Ishikawa (cell line): Measurements from ENCODE around the gene TBC1D32.

Experiments
- CEBPB ChIP-seq: IDR thresholded peaks from 2 replicates; pipeline ENCODE4 v1.6.1; 2012
- CREB1 ChIP-seq: IDR thresholded peaks from 2 replicates; pipeline ENCODE4 v1.6.1; 2012; ENCODE audit warnings: low read depth
- EGR1 ChIP-seq: IDR thresholded peaks from 2 replicates; pipeline ENCODE4 v1.6.1; 2012
- EP300 ChIP-seq: IDR thresholded peaks from 2 replicates; pipeline ENCODE4 v1.6.1; 2012; ENCODE audit warnings: borderline replicate concordance
- FOXM1 ChIP-seq: IDR thresholded peaks from 2 replicates; pipeline ENCODE4 v1.6.1; 2012; ENCODE audit warnings: low read depth, borderline replicate concordance
- MAX ChIP-seq: IDR thresholded peaks from 2 replicates; pipeline ENCODE4 v1.6.1; 2012
- NFIC ChIP-seq: IDR thresholded peaks from 2 replicates; pipeline ENCODE4 v1.6.1; 2012
- RAD21 ChIP-seq: IDR thresholded peaks from 2 replicates; pipeline ENCODE4 v1.6.1; 2012; ENCODE audit warnings: low read depth
- REST ChIP-seq: IDR thresholded peaks from 2 replicates; pipeline ENCODE4 v1.6.1; 2012; ENCODE audit warnings: low read depth, mild to moderate bottlenecking
- TAF1 ChIP-seq: IDR thresholded peaks from 2 replicates; pipeline ENCODE4 v1.6.1; 2012; ENCODE audit warnings: low read depth, mild to moderate bottlenecking
- TCF12 ChIP-seq: IDR thresholded peaks from 2 replicates; pipeline ENCODE4 v1.6.1; 2012; ENCODE audit warnings: low read depth
- TEAD4 ChIP-seq: IDR thresholded peaks from 2 replicates; pipeline ENCODE4 v1.6.1; 2012
- USF1 ChIP-seq: IDR thresholded peaks from 2 replicates; pipeline ENCODE4 v1.6.1; 2012
- YY1 ChIP-seq: IDR thresholded peaks from 2 replicates; pipeline ENCODE4 v1.6.1; 2012; ENCODE audit warnings: low read depth
- ZBTB7A ChIP-seq: IDR thresholded peaks from 2 replicates; pipeline ENCODE4 v1.6.1; 2012; ENCODE audit warnings: low read depth

Gene TBC1D32

GRCh38 chr6:121105461-121105860 lies 228.8 kb downstream of the TBC1D32 start:
- TF ChIP-seq EGR1 (no peak), CREB1 (no peak), FOXM1 (no peak), MAX (no peak), USF1 (no peak), EP300 (no peak)

GRCh38 chr6:121093928-121094327 lies 240.4 kb downstream of the TBC1D32 start:
- TF ChIP-seq TEAD4: no peak
- TF ChIP-seq TAF1: no peak
- no peak for TF ChIP-seq EP300
- TF ChIP-seq TCF12: no peak
- no peak for TF ChIP-seq ZBTB7A
- no peak for TF ChIP-seq YY1
- TF ChIP-seq FOXM1: no peak
- TF ChIP-seq MAX: no peak
- no peak for TF ChIP-seq REST
- no peak for TF ChIP-seq EGR1
- no peak for TF ChIP-seq NFIC

- TF ChIP-seq ZBTB7A: no peak
- no peak for TF ChIP-seq FOXM1
- no peak for TF ChIP-seq RAD21
- TF ChIP-seq TCF12: no peak
- TF ChIP-seq TEAD4: no peak
- no peak for TF ChIP-seq YY1
- TF ChIP-seq MAX: no peak
- no peak for TF ChIP-seq REST
- no peak for TF ChIP-seq CEBPB
- no peak for TF ChIP-seq EP300
- TF ChIP-seq EGR1: no peak
- TF ChIP-seq TAF1: no peak
- no peak for TF ChIP-seq NFIC
- TF ChIP-seq USF1: no peak
- TF ChIP-seq CREB1: no peak
These were observed 243.8 kb downstream of the TBC1D32 start for GRCh38 chr6:121090492-121090891.

- TF ChIP-seq FOXM1 (no peak), USF1 (no peak), YY1 (no peak), REST (no peak), CREB1 (no peak), TAF1 (no peak)
These were observed 247.4 kb downstream of the TBC1D32 start for GRCh38 chr6:121086876-121087275.

- TF ChIP-seq TEAD4 (no peak), TCF12 (no peak), NFIC (no peak), FOXM1 (no peak), ZBTB7A (no peak), REST (no peak), RAD21 (no peak), YY1 (no peak), TAF1 (no peak), USF1 (no peak), CREB1 (no peak), EGR1 (no peak), EP300 (no peak)
These were observed 258.2 kb downstream of the TBC1D32 start for GRCh38 chr6:121076119-121076518.
